Measurements from ENCODE around the gene COG5.

DNA sequence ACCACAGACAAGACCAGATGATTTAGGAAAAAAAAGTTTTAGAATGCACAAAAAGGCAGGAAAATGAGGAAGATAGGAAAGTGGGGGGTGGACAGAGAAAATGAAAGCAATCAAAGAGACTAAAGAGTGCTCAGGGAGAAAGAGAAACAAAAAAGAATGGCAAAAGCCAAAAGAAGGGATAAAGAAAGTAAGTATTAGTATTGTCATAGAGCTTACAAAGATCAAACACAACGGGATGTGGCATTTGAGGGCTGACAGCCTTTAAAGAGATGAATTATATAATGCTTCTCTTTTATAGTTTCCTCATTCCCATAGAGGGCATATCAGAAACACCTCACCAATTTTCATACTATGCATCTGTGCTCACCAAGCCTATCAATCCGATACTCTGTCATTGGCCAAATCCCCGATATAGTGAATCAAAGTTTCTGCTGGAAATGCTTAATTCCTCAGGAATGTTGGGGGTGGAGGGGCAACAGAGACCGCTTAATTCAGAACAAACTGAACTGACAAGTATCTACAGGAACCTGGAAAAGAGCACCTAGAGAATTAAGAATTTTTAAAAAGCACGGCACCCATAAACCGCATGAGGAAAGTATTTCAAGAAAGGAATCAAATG lies 2.7 kb downstream of the COG5 start:
- no peak for TF ChIP-seq POLR2A (IDR thresholded peaks at IDR 0.05)
- TF ChIP-seq, protein P1, sequence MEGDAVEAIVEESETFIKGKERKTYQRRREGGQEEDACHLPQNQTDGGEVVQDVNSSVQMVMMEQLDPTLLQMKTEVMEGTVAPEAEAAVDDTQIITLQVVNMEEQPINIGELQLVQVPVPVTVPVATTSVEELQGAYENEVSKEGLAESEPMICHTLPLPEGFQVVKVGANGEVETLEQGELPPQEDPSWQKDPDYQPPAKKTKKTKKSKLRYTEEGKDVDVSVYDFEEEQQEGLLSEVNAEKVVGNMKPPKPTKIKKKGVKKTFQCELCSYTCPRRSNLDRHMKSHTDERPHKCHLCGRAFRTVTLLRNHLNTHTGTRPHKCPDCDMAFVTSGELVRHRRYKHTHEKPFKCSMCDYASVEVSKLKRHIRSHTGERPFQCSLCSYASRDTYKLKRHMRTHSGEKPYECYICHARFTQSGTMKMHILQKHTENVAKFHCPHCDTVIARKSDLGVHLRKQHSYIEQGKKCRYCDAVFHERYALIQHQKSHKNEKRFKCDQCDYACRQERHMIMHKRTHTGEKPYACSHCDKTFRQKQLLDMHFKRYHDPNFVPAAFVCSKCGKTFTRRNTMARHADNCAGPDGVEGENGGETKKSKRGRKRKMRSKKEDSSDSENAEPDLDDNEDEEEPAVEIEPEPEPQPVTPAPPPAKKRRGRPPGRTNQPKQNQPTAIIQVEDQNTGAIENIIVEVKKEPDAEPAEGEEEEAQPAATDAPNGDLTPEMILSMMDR (IDR thresholded peaks at IDR 0.05): no peak

Measured in breast epithelium (tissue), 3 donors.